Ovary (tissue), 9 donors: Measurements from ENCODE around the gene TIMP2. TPM values are rescaled to one million over a fixed set of nuclear protein-coding genes. Genes with fewer than 3 reads are reported as not detected.

Experiments used
- DNase-seq, 5 donors: peaks; one replicate each; pipeline ENCODE4 v3.0.0-alpha.2; 2019 to 2020
- H3K27ac ChIP-seq, 2 donors: fragments of 200-600 bp; one replicate each; pipeline versions ENCODE4 v1.5.1 to v1.8.0; 2019 to 2022
- H3K27me3 ChIP-seq: fragments of 200-600 bp; one replicate; pipeline ENCODE4 v1.8.0; 2022
- H3K36me3 ChIP-seq: fragments of 200-600 bp; sonication (generic); one replicate; pipeline ENCODE4 v1.5.1; 2019
- H3K4me1 ChIP-seq: one replicate; pipeline ENCODE4 v1.8.1; 2013; ENCODE audit warnings: mild to moderate bottlenecking, moderate library complexity; ENCODE audit not compliant: insufficient read depth
- H3K4me3 ChIP-seq: fragments of 200-600 bp; sonication (generic); one replicate; pipeline ENCODE4 v1.5.1; 2017
- H3K9me3 ChIP-seq, 2 donors: fragments of 200-600 bp in 1 of 2; sonication (generic) in 1 of 2; one replicate each; pipeline versions ENCODE4 v1.5.1 to v1.8.1; 2013 to 2019; ENCODE audit warnings: mild to moderate bottlenecking in 1 of 2, moderate library complexity in 1 of 2
- EP300 ChIP-seq: sonication (generic); formaldehyde crosslinking; IDR thresholded peaks from one replicate; pipeline ENCODE4 v1.6.1; 2017; ENCODE audit warnings: antibody characterized with exemption
- POLR2A ChIP-seq: fragments of 450-650 bp; IDR thresholded peaks from one replicate; pipeline ENCODE4 v1.6.1; 2017; ENCODE audit warnings: antibody characterized with exemption, mild to moderate bottlenecking, moderate library complexity
- WGBS, 3 donors: extraction: QIAGEN DNeasy Blood & Tissue Kit in 1 of 3; methylation state at CpG; one replicate each; pipeline versions ENCODE4 v1.1.5 to v1.1.7; 2013 to 2017; 5-methylcytosine and 5-hydroxymethylcytosine counted together
- intact Hi-C, 4 donors: fragments of 100-400 bp; cut with DNase I; formaldehyde crosslinking; loops; one replicate each; pipeline versions ENCODE4 v1.11.0 to v1.15.1; 2022 to 2023
- polyA plus RNA-seq, 2 donors: library from polyadenylated mRNA; stranded (reverse); fragments of 200-250 nt in 1 of 2; fragments of 350-450 nt in 1 of 2; fragmentation: Illumina TruSeq in 1 of 2; extraction: RNeasy Lipid Tissue Mini Kit (QIAGEN cat#74804) in 1 of 2; gene quantifications; one replicate each; pipeline ENCODE4 v1.2.3, GENCODE V29; 2013 to 2014
- total RNA-seq, 7 donors: library from RNA; depleted of rRNA in 2 of 7; stranded (reverse); fragments of >200 nt in 2 of 7; fragmentation: NEBNext Ultra II Directional in 3 of 7; extraction: Animal tissue kit (Norgen Biotek cat#: 25700) in 3 of 7; gene quantifications; one replicate each; pipeline versions ENCODE4 v1.1.0 to v1.2.4, GENCODE V29; 2016 to 2023
- TF ChIP-seq, protein P1 (sequence below), 3 donors: fragments of 450-650 bp in 2 of 3; fragments of 200-600 bp in 1 of 3; IDR thresholded peaks; one replicate each; pipeline versions ENCODE4 v1.5.1 to v1.8.0; 2016 to 2022; ENCODE audit warnings: antibody characterized with exemption in 3 of 3, mild to moderate bottlenecking in 1 of 3
- donor health status: DM: no; HTN: no; CAD: no; lungs with moderate emphysema.
- donor health status: DM: no; HTN: no; CAD: no.
- donor health status: Bipolar disorder and iron deficiency.
- donor health status: DM: yes; HTN: yes; CAD: no.
- donor health status: DM: no; HTN: no; CAD: no.
- donor health status: DM: yes; HTN: yes; CAD: no.

The TIMP2 gene
- total and polyA plus RNA-seq, 9 donors: 221 to 1,422 (median 693) TPM

DNA sequence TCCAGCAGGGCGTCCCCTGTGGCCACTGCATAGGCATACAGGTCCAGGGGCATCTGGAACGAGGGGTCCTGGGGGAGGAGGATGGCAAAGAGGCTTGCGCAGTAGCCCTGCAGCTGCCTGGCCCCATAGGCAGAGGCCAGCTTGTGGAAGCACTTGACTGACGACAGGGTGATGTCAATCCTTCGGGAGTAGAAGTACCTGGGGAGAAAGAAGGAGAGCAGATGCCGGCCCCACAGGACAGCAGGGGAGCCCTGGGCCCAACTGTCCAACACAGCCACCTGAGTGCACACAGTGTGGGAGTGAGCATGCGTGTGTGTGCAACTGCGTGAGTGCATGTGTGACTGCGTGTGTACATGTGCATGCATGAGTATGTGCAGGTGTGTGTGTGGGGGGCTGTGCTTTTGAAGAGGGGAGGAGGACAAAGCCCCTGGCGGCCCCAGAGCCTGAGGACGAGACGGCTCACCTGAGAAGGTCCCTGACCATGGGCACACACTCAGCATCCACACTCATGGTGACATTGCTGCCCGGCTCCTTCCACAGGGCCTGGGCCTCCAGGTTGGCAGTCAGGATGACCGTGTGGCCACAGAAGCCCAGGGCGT, 47.4 kb upstream of the TIMP2 start:
- no peaks in the 10 kb centered on the region for H3K27me3 ChIP-seq
- TF ChIP-seq, protein P1, sequence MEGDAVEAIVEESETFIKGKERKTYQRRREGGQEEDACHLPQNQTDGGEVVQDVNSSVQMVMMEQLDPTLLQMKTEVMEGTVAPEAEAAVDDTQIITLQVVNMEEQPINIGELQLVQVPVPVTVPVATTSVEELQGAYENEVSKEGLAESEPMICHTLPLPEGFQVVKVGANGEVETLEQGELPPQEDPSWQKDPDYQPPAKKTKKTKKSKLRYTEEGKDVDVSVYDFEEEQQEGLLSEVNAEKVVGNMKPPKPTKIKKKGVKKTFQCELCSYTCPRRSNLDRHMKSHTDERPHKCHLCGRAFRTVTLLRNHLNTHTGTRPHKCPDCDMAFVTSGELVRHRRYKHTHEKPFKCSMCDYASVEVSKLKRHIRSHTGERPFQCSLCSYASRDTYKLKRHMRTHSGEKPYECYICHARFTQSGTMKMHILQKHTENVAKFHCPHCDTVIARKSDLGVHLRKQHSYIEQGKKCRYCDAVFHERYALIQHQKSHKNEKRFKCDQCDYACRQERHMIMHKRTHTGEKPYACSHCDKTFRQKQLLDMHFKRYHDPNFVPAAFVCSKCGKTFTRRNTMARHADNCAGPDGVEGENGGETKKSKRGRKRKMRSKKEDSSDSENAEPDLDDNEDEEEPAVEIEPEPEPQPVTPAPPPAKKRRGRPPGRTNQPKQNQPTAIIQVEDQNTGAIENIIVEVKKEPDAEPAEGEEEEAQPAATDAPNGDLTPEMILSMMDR (IDR thresholded peaks at IDR 0.05): no peak
- no peak for TF ChIP-seq EP300
- TF ChIP-seq POLR2A: no peak
- peaks cover 19% of the 10 kb centered on the region for H3K4me1 ChIP-seq
- no peak overlapping the region for H3K4me3 ChIP-seq
- H3K36me3 ChIP-seq: no peaks in the 10 kb centered on the region
- intact Hi-C loops: loop anchor here in 2 of 4 donors (5.0 to 10.0 kb wide), 2 partner anchors 48 to 105 kb away; partner anchors contain the start of gene TIMP2 (in 2 of the 2)
- WGBS, 3 donors: 78 to 82% (median 78%) methylated on average over 13 to 15 of the region's 15 CpGs
- no peak overlapping the region for H3K27ac ChIP-seq
- no peaks in the 10 kb centered on the region for H3K9me3 ChIP-seq
- peak in 1 of 5 donors; percentile 35 for DNase-seq

DNA sequence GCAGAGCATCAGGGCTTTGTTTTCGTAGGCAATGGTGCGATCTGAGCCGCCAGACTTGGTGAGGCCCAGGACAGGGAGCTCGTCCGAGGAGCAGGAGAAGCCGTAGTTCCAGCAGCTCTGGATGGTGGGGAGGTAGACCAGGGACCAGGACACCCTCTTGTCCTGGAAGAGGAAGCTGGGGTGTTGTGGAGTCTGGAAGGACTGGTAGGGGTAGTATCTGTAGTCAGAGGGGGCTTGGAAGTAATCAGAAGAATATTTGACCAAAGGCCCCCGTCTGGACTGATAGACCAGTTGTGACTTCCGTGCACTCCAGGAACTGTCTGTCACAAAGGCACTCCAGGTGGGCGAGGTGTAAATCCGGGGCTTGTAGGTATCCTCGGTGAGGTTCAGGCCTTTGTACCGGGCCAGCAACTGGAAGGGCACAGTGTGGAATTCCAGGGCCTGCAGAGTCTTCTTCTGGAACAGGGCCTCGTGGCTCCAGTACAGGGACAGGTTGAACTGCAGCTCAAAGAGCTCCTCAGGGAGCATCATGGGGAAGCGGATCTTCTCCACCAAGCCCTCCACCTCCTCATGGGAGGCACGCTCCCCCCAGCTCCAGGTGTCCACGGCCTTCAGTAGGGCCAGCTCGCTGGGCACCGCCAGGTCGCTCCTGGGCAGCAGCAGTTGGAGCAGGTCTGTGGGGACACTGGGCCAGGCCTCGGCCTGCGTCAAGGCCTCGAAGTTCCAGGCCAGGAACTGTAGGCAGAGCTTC, 46.7 kb upstream of the TIMP2 start:
- Histone ChIP-seq H3K4me1 (peaks cover 16% of the 10 kb centered on the region), H3K27me3 (no peaks in the 10 kb centered on the region), H3K9me3 (no peaks in the 10 kb centered on the region), H3K4me3 (no peak overlapping the region), H3K36me3 (no peaks in the 10 kb centered on the region), H3K27ac (peak overlapping the region in 1 of 2 donors; percentile 66)
- TF ChIP-seq POLR2A (no peak), EP300 (no peak)
- TF ChIP-seq, protein P1 (IDR thresholded peaks at IDR 0.05): no peak
- intact Hi-C loops: loop anchor here (2.0 to 10.0 kb wide), 4 partner anchors 47 to 107 kb away; partner anchors contain the start of gene TIMP2 (in 2 of the 4)
- peak in 1 of 5 donors; percentile 36 for DNase-seq
- 66 to 70% (median 67%) methylated on average over 20 to 22 of the region's 22 CpGs for WGBS, 3 donors

GRCh38 chr17:78970834-78971755, 45.9 kb upstream of the TIMP2 start:
- Histone ChIP-seq H3K4me3 (no peak overlapping the region), H3K4me1 (peaks cover 13% of the 10 kb centered on the region), H3K36me3 (no peaks in the 10 kb centered on the region), H3K27ac (peak overlapping the region; percentile 1 to 66), H3K27me3 (no peaks in the 10 kb centered on the region), H3K9me3 (no peaks in the 10 kb centered on the region)
- WGBS, 3 donors: 30 to 40% (median 32%) methylated on average over 33 of the region's 33 CpGs
- DNase-seq: peak; percentile 81 to 91 (median 89)
- intact Hi-C loops: loop anchor here (2.0 to 10.0 kb wide), 4 partner anchors 46 to 106 kb away; partner anchors contain the start of gene TIMP2 (in 2 of the 4)
- TF ChIP-seq, protein P1 (IDR thresholded peaks at IDR 0.05): peak; percentile 82 to 91 (median 88)
- TF ChIP-seq EP300: no peak
- peak; percentile 10 for TF ChIP-seq POLR2A

- peak in 1 of 5 donors; percentile 36 for DNase-seq
- no peaks in the 10 kb centered on the region for H3K9me3 ChIP-seq
- H3K4me3 ChIP-seq: no peak overlapping the region
- peaks cover 11% of the 10 kb centered on the region for H3K4me1 ChIP-seq
- intact Hi-C loops: loop anchor here (2.0 to 10.0 kb wide), 4 partner anchors 45 to 105 kb away; partner anchors contain the start of gene TIMP2 (in 2 of the 4)
- no peaks in the 10 kb centered on the region for H3K36me3 ChIP-seq
- TF ChIP-seq POLR2A: no peak
- no peaks in the 10 kb centered on the region for H3K27me3 ChIP-seq
- 80 to 90% (median 87%) methylated on average over 9 of the region's 9 CpGs for WGBS, 3 donors
- H3K27ac ChIP-seq: peak overlapping the region in 1 of 2 donors; percentile 66
Measured at GRCh38 chr17:78969865-78970264, 44.7 kb upstream of the TIMP2 start.
